ENCODE measurements around the gene PRR12.

The PRR12 gene

GRCh38 chr19:49554701-49555181, 36.2 kb upstream of the PRR12 start:
- Histone ChIP-seq H3K27ac (ENCODE audit: low read length) (no peak overlapping the region), H3K4me1 (ENCODE audit: control insufficient read depth, insufficient read depth, low read length) (peaks cover 8% of the 10 kb centered on the region), H3K4me3 (ENCODE audit: low read length in 2 of 2) (no peak overlapping the region), H3K36me3 (ENCODE audit: control insufficient read depth in 2 of 2, insufficient read depth in 2 of 2, low read length in 2 of 2) (peaks cover 18 to 30% of the 10 kb centered on the region in 2 donors), H3K9ac (ENCODE audit: low read length in 2 of 2) (no peak overlapping the region), H3K27me3 (ENCODE audit: control insufficient read depth in 1 of 2, insufficient read depth in 2 of 2, low read length in 2 of 2) (no peaks in the 10 kb centered on the region), H3K9me3 (ENCODE audit: control insufficient read depth in 2 of 2, low read length in 2 of 2) (no peaks in the 10 kb centered on the region)

GRCh38 chr19:49555600-49556411, 35.2 kb upstream of the PRR12 start:
- Histone ChIP-seq H3K4me3 (ENCODE audit: low read length in 2 of 2) (peak overlapping the region in 1 of 2 donors; percentile 49), H3K27ac (ENCODE audit: low read length) (no peak overlapping the region)

GRCh38 chr19:49556412-49557398, 34.3 kb upstream of the PRR12 start:
- Histone ChIP-seq H3K36me3 (ENCODE audit: control insufficient read depth in 2 of 2, insufficient read depth in 2 of 2, low read length in 2 of 2) (peaks cover 24 to 35% of the 10 kb centered on the region in 2 donors), H3K4me1 (ENCODE audit: control insufficient read depth, insufficient read depth, low read length) (peaks cover 15% of the 10 kb centered on the region), H3K4me3 (ENCODE audit: low read length in 2 of 2) (peak overlapping the region in 1 of 2 donors; percentile 49), H3K27me3 (ENCODE audit: control insufficient read depth in 1 of 2, insufficient read depth in 2 of 2, low read length in 2 of 2) (no peaks in the 10 kb centered on the region), H3K9ac (ENCODE audit: low read length in 2 of 2) (peak overlapping the region in 1 of 2 donors; percentile 2), H3K9me3 (ENCODE audit: control insufficient read depth in 2 of 2, low read length in 2 of 2) (no peaks in the 10 kb centered on the region), H3K27ac (ENCODE audit: low read length) (no peak overlapping the region)

More at GRCh38 chr19:49555600-49556411, 35.2 kb upstream of the PRR12 start:
- Histone ChIP-seq H3K9me3 (ENCODE audit: control insufficient read depth in 2 of 2, low read length in 2 of 2) (no peaks in the 10 kb centered on the region), H3K36me3 (ENCODE audit: control insufficient read depth in 2 of 2, insufficient read depth in 2 of 2, low read length in 2 of 2) (peaks cover 24 to 35% of the 10 kb centered on the region in 2 donors), H3K27me3 (ENCODE audit: control insufficient read depth in 1 of 2, insufficient read depth in 2 of 2, low read length in 2 of 2) (no peaks in the 10 kb centered on the region), H3K9ac (ENCODE audit: low read length in 2 of 2) (peak overlapping the region in 1 of 2 donors; percentile 2), H3K4me1 (ENCODE audit: control insufficient read depth, insufficient read depth, low read length) (peaks cover 15% of the 10 kb centered on the region)

DNA sequence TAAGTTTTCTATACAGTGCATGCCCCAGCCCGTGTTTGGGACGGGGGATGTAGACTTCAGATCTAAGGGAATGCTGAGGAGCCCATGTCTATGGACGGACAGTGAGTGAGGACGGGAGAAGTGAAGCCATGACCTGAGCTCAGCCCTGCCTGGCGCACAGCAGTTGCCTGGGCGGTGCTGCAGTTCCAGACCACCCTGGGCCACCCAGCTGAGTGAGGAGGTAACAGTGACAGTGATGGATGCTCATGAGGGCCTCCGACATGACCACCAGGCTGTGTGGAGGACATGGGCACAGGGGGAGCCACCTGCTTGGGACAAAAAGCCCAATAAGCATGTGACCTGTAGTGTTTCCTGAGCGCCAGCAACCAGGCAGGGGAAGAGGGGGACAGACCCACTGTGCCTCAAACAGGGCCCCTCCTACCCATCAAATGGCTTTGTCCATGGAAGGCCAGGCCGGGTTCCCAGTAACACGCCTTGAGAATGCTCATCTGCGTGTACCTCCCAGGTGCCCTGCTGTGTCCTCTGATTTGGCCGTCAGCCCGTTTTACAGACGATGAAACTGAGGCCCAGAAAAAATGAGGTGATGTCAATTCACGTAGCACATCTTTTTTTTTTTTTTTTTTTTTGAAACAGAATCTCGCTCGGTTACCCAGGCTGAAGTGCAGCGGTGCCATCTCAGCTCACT, 33.2 kb upstream of the PRR12 start:
- Histone ChIP-seq H3K9ac (ENCODE audit: low read length in 2 of 2) (no peak overlapping the region), H3K36me3 (ENCODE audit: control insufficient read depth in 2 of 2, insufficient read depth in 2 of 2, low read length in 2 of 2) (peaks cover 24 to 35% of the 10 kb centered on the region in 2 donors), H3K27me3 (ENCODE audit: control insufficient read depth in 1 of 2, insufficient read depth in 2 of 2, low read length in 2 of 2) (no peaks in the 10 kb centered on the region), H3K9me3 (ENCODE audit: control insufficient read depth in 2 of 2, low read length in 2 of 2) (no peaks in the 10 kb centered on the region), H3K4me1 (ENCODE audit: control insufficient read depth, insufficient read depth, low read length) (peaks cover 15% of the 10 kb centered on the region), H3K27ac (ENCODE audit: low read length) (no peak overlapping the region), H3K4me3 (ENCODE audit: low read length in 2 of 2) (no peak overlapping the region)

- Histone ChIP-seq H3K4me1 (ENCODE audit: control insufficient read depth, insufficient read depth, low read length) (peaks cover 15% of the 10 kb centered on the region), H3K4me3 (ENCODE audit: low read length in 2 of 2) (no peak overlapping the region), H3K9me3 (ENCODE audit: control insufficient read depth in 2 of 2, low read length in 2 of 2) (no peaks in the 10 kb centered on the region), H3K27me3 (ENCODE audit: control insufficient read depth in 1 of 2, insufficient read depth in 2 of 2, low read length in 2 of 2) (no peaks in the 10 kb centered on the region), H3K27ac (ENCODE audit: low read length) (no peak overlapping the region), H3K36me3 (ENCODE audit: control insufficient read depth in 2 of 2, insufficient read depth in 2 of 2, low read length in 2 of 2) (peaks cover 24 to 35% of the 10 kb centered on the region in 2 donors), H3K9ac (ENCODE audit: low read length in 2 of 2) (no peak overlapping the region)
Measured at GRCh38 chr19:49558591-49558990, 32.4 kb upstream of the PRR12 start.

DNA sequence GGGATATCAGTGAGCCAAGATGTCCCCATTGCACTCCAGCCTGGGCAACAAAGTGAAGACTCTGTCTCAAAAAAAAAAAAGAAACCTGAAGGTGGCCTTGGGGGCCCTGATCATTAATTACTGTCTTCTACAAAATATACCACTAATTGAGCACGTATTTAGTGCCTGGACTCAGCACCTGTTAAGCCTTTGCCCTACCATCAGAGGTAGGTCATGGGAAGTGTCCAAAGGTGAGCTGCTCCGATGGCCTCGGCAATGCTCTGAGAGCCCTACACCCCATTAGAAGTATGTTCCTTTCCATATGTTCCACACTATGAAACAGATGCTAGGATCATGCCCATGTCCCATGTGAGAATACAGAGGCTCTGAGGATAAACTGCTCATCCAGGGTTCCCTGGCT, 31.5 kb upstream of the PRR12 start:
- H3K27ac ChIP-seq (ENCODE audit: low read length), result no peak overlapping the region
- H3K4me1 ChIP-seq (ENCODE audit: control insufficient read depth, insufficient read depth, low read length), result peaks cover 17% of the 10 kb centered on the region
- H3K9ac ChIP-seq (ENCODE audit: low read length in 2 of 2), result no peak overlapping the region
- H3K27me3 ChIP-seq (ENCODE audit: control insufficient read depth in 1 of 2, insufficient read depth in 2 of 2, low read length in 2 of 2), result no peaks in the 10 kb centered on the region
- H3K36me3 ChIP-seq (ENCODE audit: control insufficient read depth in 2 of 2, insufficient read depth in 2 of 2, low read length in 2 of 2), result peaks cover 24 to 33% of the 10 kb centered on the region in 2 donors
- no peaks in the 10 kb centered on the region for H3K9me3 ChIP-seq (ENCODE audit: control insufficient read depth in 2 of 2, low read length in 2 of 2)
- no peak overlapping the region for H3K4me3 ChIP-seq (ENCODE audit: low read length in 2 of 2)

DNA sequence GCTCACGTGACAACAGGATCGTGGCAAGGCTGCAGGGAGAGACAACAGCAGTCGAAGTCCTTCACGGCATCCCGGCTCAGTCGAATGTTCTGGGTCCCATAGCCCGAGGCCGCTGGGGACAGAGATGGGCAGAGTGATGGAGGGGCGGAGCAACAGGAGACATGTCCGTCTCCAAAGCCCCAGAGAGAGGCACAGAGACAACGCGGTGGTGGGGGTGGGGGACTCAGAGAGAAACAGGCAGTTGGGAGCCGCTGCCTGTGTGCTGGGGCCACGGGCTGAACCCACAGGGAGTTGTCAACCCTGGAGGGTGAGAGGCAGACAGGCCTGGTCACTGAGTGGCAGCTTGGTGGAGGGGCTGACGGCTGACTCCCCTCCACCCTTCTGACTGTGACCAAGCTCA, 31.1 kb upstream of the PRR12 start:
- peaks cover 21% of the 10 kb centered on the region for H3K4me1 ChIP-seq (ENCODE audit: control insufficient read depth, insufficient read depth, low read length)
- no peaks in the 10 kb centered on the region for H3K9me3 ChIP-seq (ENCODE audit: control insufficient read depth in 2 of 2, low read length in 2 of 2)
- H3K9ac ChIP-seq (ENCODE audit: low read length in 2 of 2), result no peak overlapping the region
- no peak overlapping the region for H3K4me3 ChIP-seq (ENCODE audit: low read length in 2 of 2)
- H3K27ac ChIP-seq (ENCODE audit: low read length), result no peak overlapping the region
- peaks cover 24 to 30% of the 10 kb centered on the region in 2 donors for H3K36me3 ChIP-seq (ENCODE audit: control insufficient read depth in 2 of 2, insufficient read depth in 2 of 2, low read length in 2 of 2)
- no peaks in the 10 kb centered on the region for H3K27me3 ChIP-seq (ENCODE audit: control insufficient read depth in 1 of 2, insufficient read depth in 2 of 2, low read length in 2 of 2)

DNA sequence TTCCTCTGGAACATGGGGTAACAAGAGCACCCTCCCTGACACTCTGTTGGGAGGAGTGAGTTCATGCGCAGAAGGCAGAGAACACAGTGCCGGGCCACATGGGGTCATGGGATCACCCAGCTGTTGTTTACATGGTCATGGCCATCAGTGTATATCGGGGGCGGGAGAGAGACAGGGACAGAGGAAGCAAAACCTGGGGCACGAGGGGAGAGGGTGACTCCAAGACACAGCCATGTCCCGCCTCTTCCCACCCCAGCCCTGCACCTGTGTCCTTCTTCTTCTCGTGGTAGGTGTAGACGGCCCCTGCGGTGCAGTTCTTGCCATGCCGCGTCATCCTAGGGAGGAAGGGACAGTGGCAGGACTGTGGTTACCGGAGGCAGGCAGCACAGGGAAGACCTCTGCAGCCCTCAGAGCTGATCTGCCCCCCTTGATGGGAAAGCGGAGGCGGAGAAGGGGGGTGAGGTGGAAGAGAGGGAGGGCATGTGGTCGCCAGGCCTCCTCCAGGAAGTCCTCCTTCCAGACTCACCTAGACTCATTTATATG, 30.6 kb upstream of the PRR12 start:
- no peak overlapping the region for H3K9ac ChIP-seq (ENCODE audit: low read length in 2 of 2)
- H3K9me3 ChIP-seq (ENCODE audit: control insufficient read depth in 2 of 2, low read length in 2 of 2), result no peaks in the 10 kb centered on the region
- H3K27me3 ChIP-seq (ENCODE audit: control insufficient read depth in 1 of 2, insufficient read depth in 2 of 2, low read length in 2 of 2), result no peaks in the 10 kb centered on the region
- H3K27ac ChIP-seq (ENCODE audit: low read length), result no peak overlapping the region
- no peak overlapping the region for H3K4me3 ChIP-seq (ENCODE audit: low read length in 2 of 2)
- peaks cover 25% of the 10 kb centered on the region for H3K4me1 ChIP-seq (ENCODE audit: control insufficient read depth, insufficient read depth, low read length)
- H3K36me3 ChIP-seq (ENCODE audit: control insufficient read depth in 2 of 2, insufficient read depth in 2 of 2, low read length in 2 of 2), result peaks cover 24 to 29% of the 10 kb centered on the region in 2 donors

- no peaks in the 10 kb centered on the region for H3K27me3 ChIP-seq (ENCODE audit: control insufficient read depth in 1 of 2, insufficient read depth in 2 of 2, low read length in 2 of 2)
- H3K27ac ChIP-seq (ENCODE audit: low read length), result no peak overlapping the region
- peaks cover 17% of the 10 kb centered on the region for H3K4me1 ChIP-seq (ENCODE audit: control insufficient read depth, insufficient read depth, low read length)
- H3K36me3 ChIP-seq (ENCODE audit: control insufficient read depth in 2 of 2, insufficient read depth in 2 of 2, low read length in 2 of 2), result peaks cover 7% of the 10 kb centered on the region in 2 donors
- H3K9ac ChIP-seq (ENCODE audit: low read length in 2 of 2), result no peak overlapping the region
- H3K4me3 ChIP-seq (ENCODE audit: low read length in 2 of 2), result no peak overlapping the region
- no peaks in the 10 kb centered on the region for H3K9me3 ChIP-seq (ENCODE audit: control insufficient read depth in 2 of 2, low read length in 2 of 2)
Measured at GRCh38 chr19:49564616-49565045, 26.4 kb upstream of the PRR12 start.

DNA sequence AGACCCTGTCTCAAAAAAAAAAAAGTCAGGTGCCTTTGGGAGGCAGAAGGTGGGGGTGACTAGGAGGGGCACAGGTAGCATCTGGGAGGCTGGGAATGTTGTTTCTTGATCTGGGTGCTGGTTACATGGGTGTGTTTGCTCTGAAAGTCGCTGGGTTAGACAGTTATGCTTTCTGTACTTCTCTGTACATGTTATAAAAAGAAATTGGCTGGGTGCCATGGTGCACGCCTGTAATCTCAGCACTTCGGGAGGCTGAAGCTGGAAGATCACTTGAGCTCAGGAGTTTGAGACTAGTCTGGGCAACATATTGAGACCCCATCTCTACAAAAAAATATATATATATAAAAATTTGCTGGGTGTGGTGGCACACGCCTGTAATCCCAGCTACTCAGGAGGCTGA, 25.7 kb upstream of the PRR12 start:
- H3K9ac ChIP-seq (ENCODE audit: low read length in 2 of 2), result peak overlapping the region in 1 of 2 donors; percentile 13
- H3K27ac ChIP-seq (ENCODE audit: low read length), result no peak overlapping the region
- H3K27me3 ChIP-seq (ENCODE audit: control insufficient read depth in 1 of 2, insufficient read depth in 2 of 2, low read length in 2 of 2), result no peaks in the 10 kb centered on the region
- H3K4me1 ChIP-seq (ENCODE audit: control insufficient read depth, insufficient read depth, low read length), result peaks cover 15% of the 10 kb centered on the region
- H3K4me3 ChIP-seq (ENCODE audit: low read length in 2 of 2), result peak overlapping the region in 1 of 2 donors; percentile 8
- no peaks in the 10 kb centered on the region for H3K9me3 ChIP-seq (ENCODE audit: control insufficient read depth in 2 of 2, low read length in 2 of 2)
- peaks cover under 1 to 2% of the 10 kb centered on the region in 2 donors for H3K36me3 ChIP-seq (ENCODE audit: control insufficient read depth in 2 of 2, insufficient read depth in 2 of 2, low read length in 2 of 2)

Measured in stomach smooth muscle (tissue), 2 donors.